SK-N-SH (cell line): ENCODE results near the gene MTHFS.

Experiments
- CHD2 ChIP-seq: fragments of 150-350 bp; IDR thresholded peaks from 2 replicates; pipeline ENCODE4 v1.6.1; 2018; ENCODE audit warnings: low read length; ENCODE audit not compliant: partially characterized antibody
- CTCF ChIP-seq: fragments of 200-600 bp; sonication (generic); IDR thresholded peaks from 2 replicates; pipeline ENCODE4 v1.6.1; 2017; ENCODE audit warnings: antibody characterized with exemption, mild to moderate bottlenecking, moderate library complexity
- MXI1 ChIP-seq: IDR thresholded peaks from 2 replicates; pipeline ENCODE4 v1.6.1; 2012; ENCODE audit warnings: mild to moderate bottlenecking, low read depth, low read length, improper control_type of control experiment
- NFIC ChIP-seq: IDR thresholded peaks from 2 replicates; pipeline ENCODE4 v1.4.0; 2012; ENCODE audit warnings: borderline replicate concordance
- RAD21 ChIP-seq: IDR thresholded peaks from 2 replicates; pipeline ENCODE4 v1.6.1; 2012; ENCODE audit warnings: mild to moderate bottlenecking, low read length
- SMC3 ChIP-seq: IDR thresholded peaks from 2 replicates; pipeline ENCODE4 v1.6.1; 2012; ENCODE audit warnings: low read depth, low read length, improper control_type of control experiment

- no peak for TF ChIP-seq SMC3
- no peak for TF ChIP-seq NFIC
- no peak for TF ChIP-seq RAD21
- TF ChIP-seq CHD2 = no peak
- no peak for TF ChIP-seq CTCF
- TF ChIP-seq MXI1 = no peak
Measured at GRCh38 chr15:79881668-79882067, 15.1 kb downstream of the MTHFS start.
